Gastroesophageal sphincter (tissue), 4 donors: ENCODE measurements around the gene PTPRJ. TPM values are rescaled to one million over a fixed set of nuclear protein-coding genes. Genes with fewer than 3 reads are reported as not detected.

Source experiments
- ATAC-seq: fragments of 150-250 bp; one replicate; pipeline ENCODE4 v1.9.1; 2016; ENCODE audit warnings: mild to moderate bottlenecking, moderate library complexity
- H3K27ac ChIP-seq, 4 donors: fragments of 200-600 bp; sonication (generic) in 3 of 4; 1 replicate in 3 of 4; 2 replicates in 1 of 4; pipeline ENCODE4 v1.5.1; 2016 to 2019
- H3K27me3 ChIP-seq: fragments of 200-600 bp; sonication (generic); one replicate; pipeline ENCODE4 v1.5.1; 2019
- H3K36me3 ChIP-seq, 2 donors: fragments of 200-600 bp; sonication (generic); one replicate each; pipeline ENCODE4 v1.5.1; 2019; ENCODE audit warnings: control low read depth in 1 of 2
- H3K4me1 ChIP-seq, 3 donors: fragments of 200-600 bp; sonication (generic); 1 replicate in 2 of 3; 2 replicates in 1 of 3; pipeline ENCODE4 v1.5.1; 2016 to 2019; ENCODE audit warnings: control low read depth in 2 of 3
- H3K4me3 ChIP-seq, 2 donors: fragments of 200-600 bp; sonication (generic); one replicate each; pipeline ENCODE4 v1.5.1; 2019; ENCODE audit warnings: mild to moderate bottlenecking in 1 of 2, moderate library complexity in 1 of 2
- H3K9me3 ChIP-seq, 3 donors: fragments of 200-600 bp; sonication (generic); one replicate each; pipeline ENCODE4 v1.5.1; 2017 to 2019; ENCODE audit warnings: control low read depth in 2 of 3
- EP300 ChIP-seq: sonication (generic); formaldehyde crosslinking; IDR thresholded peaks from one replicate; pipeline ENCODE4 v1.6.1; 2017; ENCODE audit warnings: antibody characterized with exemption, mild to moderate bottlenecking
- POLR2A ChIP-seq, 2 donors: fragments of 450-650 bp; IDR thresholded peaks; one replicate each; pipeline ENCODE4 v1.6.1; 2017; ENCODE audit warnings: antibody characterized with exemption in 2 of 2, mild to moderate bottlenecking in 2 of 2, moderate library complexity in 1 of 2
- POLR2AphosphoS5 ChIP-seq: sonication (generic); formaldehyde crosslinking; IDR thresholded peaks from one replicate; pipeline ENCODE4 v1.6.1; 2017; ENCODE audit warnings: antibody characterized with exemption
- WGBS, 2 donors: methylation state at CpG; one replicate each; pipeline ENCODE4 v1.1.5; 2018; ENCODE audit warnings: low coverage in 1 of 2; 5-methylcytosine and 5-hydroxymethylcytosine counted together
- total RNA-seq, 4 donors: library from RNA; depleted of rRNA; stranded (reverse); fragments of >200 nt; gene quantifications; one replicate each; pipeline ENCODE4 v1.1.0, GENCODE V29; 2016
- TF ChIP-seq, protein P1 (sequence below), 4 experiments: fragments of 200-600 bp in 2 of 4; fragments of 450-650 bp in 2 of 4; sonication (generic) in 1 of 4; IDR thresholded peaks; one replicate each; pipeline ENCODE4 v1.5.1; 2017 to 2019; ENCODE audit warnings: antibody characterized with exemption in 4 of 4, mild to moderate bottlenecking in 2 of 4, moderate library complexity in 2 of 4

The PTPRJ gene
- total RNA-seq, 4 donors from 2014 or later, result 5.4 to 13.5 (median 10.5) TPM

- ATAC-seq, result no peak
- Histone ChIP-seq H3K4me1 (no peaks in the 10 kb centered on the region), H3K4me3 (no peak overlapping the region), H3K9me3 (no peaks in the 10 kb centered on the region), H3K27ac (no peak overlapping the region), H3K27me3 (no peaks in the 10 kb centered on the region), H3K36me3 (peaks cover 0 to 50% of the 10 kb centered on the region in 2 donors)
- no peak for TF ChIP-seq POLR2A (IDR thresholded peaks at IDR 0.05)
- TF ChIP-seq, protein P1, sequence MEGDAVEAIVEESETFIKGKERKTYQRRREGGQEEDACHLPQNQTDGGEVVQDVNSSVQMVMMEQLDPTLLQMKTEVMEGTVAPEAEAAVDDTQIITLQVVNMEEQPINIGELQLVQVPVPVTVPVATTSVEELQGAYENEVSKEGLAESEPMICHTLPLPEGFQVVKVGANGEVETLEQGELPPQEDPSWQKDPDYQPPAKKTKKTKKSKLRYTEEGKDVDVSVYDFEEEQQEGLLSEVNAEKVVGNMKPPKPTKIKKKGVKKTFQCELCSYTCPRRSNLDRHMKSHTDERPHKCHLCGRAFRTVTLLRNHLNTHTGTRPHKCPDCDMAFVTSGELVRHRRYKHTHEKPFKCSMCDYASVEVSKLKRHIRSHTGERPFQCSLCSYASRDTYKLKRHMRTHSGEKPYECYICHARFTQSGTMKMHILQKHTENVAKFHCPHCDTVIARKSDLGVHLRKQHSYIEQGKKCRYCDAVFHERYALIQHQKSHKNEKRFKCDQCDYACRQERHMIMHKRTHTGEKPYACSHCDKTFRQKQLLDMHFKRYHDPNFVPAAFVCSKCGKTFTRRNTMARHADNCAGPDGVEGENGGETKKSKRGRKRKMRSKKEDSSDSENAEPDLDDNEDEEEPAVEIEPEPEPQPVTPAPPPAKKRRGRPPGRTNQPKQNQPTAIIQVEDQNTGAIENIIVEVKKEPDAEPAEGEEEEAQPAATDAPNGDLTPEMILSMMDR (IDR thresholded peaks at IDR 0.05), result no peak
- TF ChIP-seq POLR2AphosphoS5, result no peak
- no peak for TF ChIP-seq EP300
- WGBS, 2 donors, result 86% methylated on average over 1 of the region's 4 CpGs; no CpG with 5 or more reads in 1 of the 2 donors
Observed at GRCh38 chr11:48142889-48143288, 162.5 kb downstream of the PTPRJ start.

DNA sequence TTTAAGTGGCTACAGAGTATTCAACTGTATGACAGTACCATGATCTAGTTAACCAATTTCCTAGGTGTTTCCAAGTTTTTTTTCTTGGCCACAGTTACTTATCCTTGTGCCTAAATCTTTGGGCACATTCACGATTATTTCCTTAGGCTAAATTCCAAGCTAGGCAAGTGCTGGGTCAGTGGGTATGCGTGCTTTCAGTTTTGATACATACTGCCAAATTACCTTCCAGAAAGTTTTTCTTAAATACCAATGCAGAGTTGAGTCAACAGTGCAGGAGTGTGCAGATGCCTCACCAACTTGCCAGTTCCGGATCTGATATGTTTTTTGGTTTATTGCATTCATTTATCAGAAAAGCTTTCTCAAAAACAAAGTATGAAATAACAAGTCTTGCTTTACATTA is 168.4 kb downstream of the PTPRJ start:
- Histone ChIP-seq H3K27ac (no peak overlapping the region), H3K4me3 (no peak overlapping the region), H3K27me3 (no peaks in the 10 kb centered on the region), H3K4me1 (no peaks in the 10 kb centered on the region), H3K36me3 (peaks cover 0 to 52% of the 10 kb centered on the region in 2 donors), H3K9me3 (no peaks in the 10 kb centered on the region)
- TF ChIP-seq EP300, result no peak
- TF ChIP-seq, protein P1 (IDR thresholded peaks at IDR 0.05), result no peak
- TF ChIP-seq POLR2A (IDR thresholded peaks at IDR 0.05), result no peak
- no peak for TF ChIP-seq POLR2AphosphoS5
- WGBS, 2 donors, result 82 to 87% methylated on average over 3 of the region's 3 CpGs
- ATAC-seq, result no peak

GRCh38 chr11:48150213-48150612 is 169.9 kb downstream of the PTPRJ start:
- H3K4me1 ChIP-seq, result no peaks in the 10 kb centered on the region

DNA sequence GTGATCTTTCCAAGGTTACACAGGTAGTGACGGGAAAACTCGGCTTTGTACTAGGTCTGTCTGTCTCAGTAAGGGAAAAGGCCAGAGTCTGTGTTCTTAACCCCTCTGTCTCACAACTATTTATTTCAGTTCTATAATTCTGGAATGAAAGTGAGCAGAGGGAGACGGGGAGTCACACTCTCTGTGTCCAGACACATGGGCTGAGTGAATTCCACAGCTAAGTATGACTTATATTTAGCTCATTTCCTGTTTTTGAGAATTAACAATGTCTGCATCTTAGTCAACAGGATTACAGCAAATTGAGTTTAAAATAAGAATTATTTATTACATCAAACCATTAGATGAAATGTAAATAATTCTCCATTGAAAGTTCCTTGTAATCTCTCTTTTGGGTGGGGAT is 173.8 kb downstream of the PTPRJ start:
- Histone ChIP-seq H3K36me3 (peaks cover 0 to 46% of the 10 kb centered on the region in 2 donors), H3K9me3 (no peaks in the 10 kb centered on the region), H3K27ac (no peak overlapping the region), H3K4me1 (no peaks in the 10 kb centered on the region), H3K4me3 (no peak overlapping the region), H3K27me3 (no peaks in the 10 kb centered on the region)
- ATAC-seq, result no peak
- no peak for TF ChIP-seq POLR2AphosphoS5
- TF ChIP-seq POLR2A (IDR thresholded peaks at IDR 0.05), result no peak
- TF ChIP-seq EP300, result no peak
- TF ChIP-seq, protein P1 (IDR thresholded peaks at IDR 0.05), result no peak
- 79 to 91% methylated on average over 3 of the region's 3 CpGs for WGBS, 2 donors

More at GRCh38 chr11:48150213-48150612, 169.9 kb downstream of the PTPRJ start:
- Histone ChIP-seq H3K9me3 (no peaks in the 10 kb centered on the region), H3K27me3 (no peaks in the 10 kb centered on the region), H3K27ac (no peak overlapping the region), H3K36me3 (peaks cover 0 to 48% of the 10 kb centered on the region in 2 donors), H3K4me3 (no peak overlapping the region)
- 60 to 77% methylated on average over 4 of the region's 4 CpGs for WGBS, 2 donors
- TF ChIP-seq, protein P1 (IDR thresholded peaks at IDR 0.05), result no peak
- TF ChIP-seq POLR2A (IDR thresholded peaks at IDR 0.05) (no peak), EP300 (no peak), POLR2AphosphoS5 (no peak)
- no peak for ATAC-seq
